OCI-LY1 (cell line): ENCODE measurements around the gene CD164.

Experiments used
- CTCF ChIP-seq: fragments of 200-600 bp; sonication (generic), shearing (Covaris generic); IDR thresholded peaks from 2 replicates; pipeline ENCODE4 v1.5.1; 2017; ENCODE audit warnings: mild to moderate bottlenecking, antibody characterized with exemption, low read length, moderate library complexity, mixed read lengths
- EZH2 ChIP-seq: fragments of 200-600 bp; sonication (generic), shearing (Covaris generic); IDR thresholded peaks from 2 replicates; pipeline ENCODE4 v1.8.0; 2017; ENCODE audit warnings: borderline replicate concordance, mixed run types, mild to moderate bottlenecking, antibody characterized with exemption, low read length, moderate library complexity, mixed read lengths

- TF ChIP-seq CTCF (no peak), EZH2 (no peak)
Observed at GRCh38 chr6:109381061-109381746, 1.1 kb downstream of the CD164 start.
